ENCODE data around the gene SLC13A3.

SLC13A3 gene, protein sequence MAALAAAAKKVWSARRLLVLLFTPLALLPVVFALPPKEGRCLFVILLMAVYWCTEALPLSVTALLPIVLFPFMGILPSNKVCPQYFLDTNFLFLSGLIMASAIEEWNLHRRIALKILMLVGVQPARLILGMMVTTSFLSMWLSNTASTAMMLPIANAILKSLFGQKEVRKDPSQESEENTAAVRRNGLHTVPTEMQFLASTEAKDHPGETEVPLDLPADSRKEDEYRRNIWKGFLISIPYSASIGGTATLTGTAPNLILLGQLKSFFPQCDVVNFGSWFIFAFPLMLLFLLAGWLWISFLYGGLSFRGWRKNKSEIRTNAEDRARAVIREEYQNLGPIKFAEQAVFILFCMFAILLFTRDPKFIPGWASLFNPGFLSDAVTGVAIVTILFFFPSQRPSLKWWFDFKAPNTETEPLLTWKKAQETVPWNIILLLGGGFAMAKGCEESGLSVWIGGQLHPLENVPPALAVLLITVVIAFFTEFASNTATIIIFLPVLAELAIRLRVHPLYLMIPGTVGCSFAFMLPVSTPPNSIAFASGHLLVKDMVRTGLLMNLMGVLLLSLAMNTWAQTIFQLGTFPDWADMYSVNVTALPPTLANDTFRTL

DNA sequence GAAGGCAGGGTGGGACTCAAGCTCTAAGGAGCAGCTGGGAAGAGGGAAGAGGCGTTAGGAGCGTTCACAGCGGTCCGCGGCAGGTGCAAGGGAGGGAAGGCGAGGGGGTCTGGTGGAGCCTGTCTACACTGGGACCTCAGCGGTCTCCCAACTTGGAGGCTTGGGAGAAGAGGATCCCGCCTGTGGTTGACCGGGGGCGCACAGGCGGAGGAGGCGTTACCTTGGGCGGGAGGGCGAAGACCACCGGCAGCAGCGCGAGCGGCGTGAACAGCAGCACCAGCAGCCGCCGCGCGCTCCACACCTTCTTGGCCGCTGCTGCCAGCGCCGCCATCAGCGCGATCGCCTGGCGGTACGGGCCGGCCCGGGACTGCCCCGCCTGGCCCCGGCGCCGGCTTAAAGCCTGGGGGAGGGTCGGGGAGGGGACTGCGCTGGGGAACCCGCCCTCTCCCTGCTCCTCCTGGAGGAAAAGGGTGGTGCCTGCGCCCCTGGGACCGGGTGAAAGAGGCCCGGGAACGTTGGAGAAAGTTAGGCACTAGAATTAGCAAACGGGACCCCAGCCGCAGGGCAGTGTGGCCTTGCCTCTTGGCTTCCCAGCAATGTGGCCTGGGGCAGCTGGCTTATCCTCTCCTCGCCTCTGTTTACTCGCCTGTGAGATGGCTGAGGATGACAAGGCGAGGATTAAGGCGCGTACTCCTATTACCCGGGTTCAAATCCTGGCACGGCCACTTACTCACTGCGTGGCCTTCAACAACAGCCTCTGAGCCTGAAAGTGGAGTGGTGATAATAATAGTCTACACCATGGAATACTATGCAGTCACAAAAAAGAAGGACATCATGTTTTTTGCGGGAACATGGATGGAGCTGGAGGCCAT lies at the start of gene SLC13A3:
Gene SLC13A3, minus strand, starts transcription at position 369 of the 872 bp plus-strand sequence. Its CDS starts 38 bp downstream, at position 331.
- no peak within 1 kb of the TSS for H3K27ac ChIP-seq
- no peak for DNase-seq (ENCODE audit: low read depth, low spot score)

DNA sequence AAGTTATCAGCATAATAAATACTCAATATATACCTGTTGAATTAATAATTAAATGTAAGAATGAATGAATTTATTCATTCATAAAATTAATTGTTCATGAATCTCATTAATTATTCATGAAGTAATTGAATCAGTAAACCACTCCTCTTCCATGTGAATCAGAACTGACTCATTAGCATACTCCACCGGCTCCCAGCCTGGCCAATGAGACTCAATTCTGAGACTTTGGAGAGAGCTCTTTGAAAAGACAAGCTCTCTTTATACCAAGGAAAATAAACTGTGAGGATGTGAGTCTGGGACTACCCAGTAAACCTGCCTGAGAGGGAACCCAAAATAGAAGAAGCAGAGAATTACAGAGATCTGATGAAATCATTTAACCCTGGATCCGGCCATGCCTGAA lies 49.8 kb upstream of the SLC13A3 start:
- no peak overlapping the region for H3K27ac ChIP-seq

DNA sequence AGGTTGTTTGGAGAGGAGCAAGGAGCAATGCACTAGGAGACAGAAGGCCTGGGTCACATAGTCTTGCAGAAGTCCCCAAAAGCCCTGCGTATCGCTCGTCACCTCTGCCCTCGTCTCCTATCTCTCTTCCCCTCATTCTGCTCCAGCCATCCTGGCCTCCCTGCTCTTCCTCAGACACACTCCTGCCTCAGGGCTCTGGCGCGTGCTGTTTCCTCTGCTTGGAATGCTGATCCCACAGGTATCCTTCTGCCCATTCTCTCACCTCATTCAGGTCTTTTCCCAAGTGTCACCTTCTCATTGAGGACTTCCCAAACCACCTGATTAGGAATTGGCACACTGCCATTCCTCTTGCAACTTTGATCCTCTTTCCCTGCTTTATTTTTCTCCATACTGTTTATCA lies 49.2 kb upstream of the SLC13A3 start:
- DNase-seq (ENCODE audit: low read depth, low spot score): no peak
- H3K27ac ChIP-seq: no peak overlapping the region

More for the DNA sequence above, 49.8 kb upstream of the SLC13A3 start:
- DNase-seq (ENCODE audit: low read depth, low spot score): no peak

DNA sequence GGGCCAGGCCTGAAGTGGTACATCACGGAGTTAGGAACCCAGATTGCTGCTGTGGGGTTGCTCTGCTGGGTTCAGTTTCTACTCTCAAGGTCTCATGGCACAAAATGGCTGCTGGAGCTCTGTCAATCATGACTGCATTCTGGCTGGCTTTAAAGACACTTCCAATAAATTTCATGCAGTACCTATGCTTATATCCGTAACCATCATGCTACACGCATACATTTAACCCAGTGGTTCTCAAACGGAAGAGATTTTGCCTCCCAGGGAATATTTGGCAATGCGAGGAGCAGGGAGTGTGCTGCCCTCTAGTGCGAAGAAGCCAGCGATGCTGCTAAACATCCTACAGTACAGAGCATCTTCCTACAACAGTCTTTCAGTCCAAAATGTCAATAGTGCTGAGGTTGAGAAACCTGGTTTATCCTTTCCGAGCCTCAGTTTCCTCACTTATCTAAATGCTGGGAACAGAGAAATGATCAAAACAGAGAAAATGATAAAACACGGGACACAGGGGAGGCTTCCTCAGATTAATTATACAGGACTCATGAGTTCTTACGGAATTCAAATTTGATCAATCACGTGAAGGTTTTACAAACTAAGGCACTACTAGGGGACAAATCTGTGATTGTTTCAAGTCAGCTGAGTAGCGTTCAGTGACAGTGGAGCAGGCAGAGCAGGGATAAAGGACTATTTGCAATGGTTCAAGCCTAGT lies 48.5 kb upstream of the SLC13A3 start:
- DNase-seq (ENCODE audit: low read depth, low spot score): no peak

DNA sequence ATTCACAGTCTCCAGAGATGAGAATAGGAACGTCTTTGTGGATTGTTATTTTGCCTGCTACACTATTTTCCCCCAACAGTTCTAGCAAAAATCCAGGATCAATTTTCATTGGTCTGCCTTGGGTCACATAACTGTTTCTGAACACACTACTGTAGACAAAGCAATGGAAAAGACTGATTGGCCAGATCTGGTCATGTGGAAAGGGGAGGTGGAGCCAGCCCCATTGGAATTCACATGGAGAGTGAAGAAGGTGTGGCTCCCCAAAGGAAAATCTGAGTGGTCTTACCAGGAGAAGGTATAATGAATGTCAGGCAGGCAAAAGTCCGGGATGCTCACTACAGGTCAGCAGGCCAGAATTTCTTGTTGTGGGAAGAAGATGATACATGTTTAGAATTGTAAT lies 47.5 kb upstream of the SLC13A3 start:
- DNase-seq (ENCODE audit: low read depth, low spot score): no peak
- no peak overlapping the region for H3K27ac ChIP-seq

More for the DNA sequence above, 48.5 kb upstream of the SLC13A3 start:
- H3K27ac ChIP-seq: no peak overlapping the region

DNA sequence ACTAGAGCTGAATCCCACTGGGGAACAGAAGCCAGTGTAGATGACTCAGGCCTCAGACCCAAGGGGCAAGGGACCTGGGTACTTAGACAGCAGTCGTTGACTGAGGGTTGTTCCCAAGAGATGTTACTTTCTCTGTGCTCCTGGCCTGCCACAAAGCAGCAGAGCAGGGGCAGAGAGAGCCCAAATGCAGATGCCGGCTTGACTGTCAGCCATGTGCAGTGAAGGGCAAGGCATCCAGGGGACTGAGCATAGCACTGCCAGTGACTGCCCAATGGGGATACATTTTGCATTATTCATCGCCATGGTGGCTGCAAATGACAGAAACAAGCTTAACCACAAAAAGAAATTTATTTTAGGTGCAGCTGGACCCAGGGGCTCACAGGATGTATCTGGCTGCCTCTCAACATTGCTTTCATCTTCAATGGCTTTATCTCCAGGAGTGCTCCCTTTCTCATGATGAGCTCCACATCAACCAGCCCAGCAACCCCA lies 45.6 kb upstream of the SLC13A3 start:
- no peak for DNase-seq (ENCODE audit: low read depth, low spot score)
- H3K27ac ChIP-seq: no peak overlapping the region

DNA sequence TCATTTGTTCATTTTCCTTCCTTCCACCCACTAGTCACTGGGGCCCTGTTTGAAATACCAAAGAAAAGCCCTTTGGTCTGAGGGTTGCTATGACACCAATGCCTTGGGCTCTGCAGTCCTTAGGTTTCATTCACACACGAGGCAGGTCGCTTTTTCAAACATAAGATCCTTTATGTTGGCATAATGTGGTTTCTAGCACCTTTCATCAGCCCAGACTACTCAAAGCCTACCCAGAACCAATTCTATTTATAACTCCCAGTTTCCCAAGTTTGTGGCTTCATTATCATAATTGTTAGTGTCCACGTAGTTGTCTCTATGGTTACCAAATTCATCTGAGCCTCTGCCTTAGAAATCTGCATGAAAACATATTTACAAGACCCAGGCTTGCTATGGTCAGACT lies 44.6 kb upstream of the SLC13A3 start:
- DNase-seq (ENCODE audit: low read depth, low spot score): no peak
- H3K27ac ChIP-seq: no peak overlapping the region

DNA sequence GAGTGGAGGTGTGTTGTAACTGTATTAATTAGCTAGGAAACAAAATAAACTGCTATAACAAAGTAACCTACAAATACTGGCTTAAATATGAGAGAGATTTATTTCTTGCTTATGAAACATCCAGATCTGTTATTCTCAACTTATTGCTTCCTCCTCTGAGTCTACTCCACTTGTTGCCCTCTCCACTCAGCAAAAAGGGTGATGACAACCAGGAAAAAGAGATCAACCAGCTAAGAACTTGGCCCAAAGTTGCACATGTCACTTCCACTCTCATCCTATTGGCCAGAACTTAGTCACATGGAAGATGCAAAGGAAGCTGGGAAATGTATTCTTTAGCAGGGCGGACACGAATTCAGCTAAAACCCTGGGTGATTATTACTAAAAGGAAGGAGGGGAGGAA lies 43.2 kb upstream of the SLC13A3 start:
- DNase-seq (ENCODE audit: low read depth, low spot score): no peak
- no peak overlapping the region for H3K27ac ChIP-seq

DNA sequence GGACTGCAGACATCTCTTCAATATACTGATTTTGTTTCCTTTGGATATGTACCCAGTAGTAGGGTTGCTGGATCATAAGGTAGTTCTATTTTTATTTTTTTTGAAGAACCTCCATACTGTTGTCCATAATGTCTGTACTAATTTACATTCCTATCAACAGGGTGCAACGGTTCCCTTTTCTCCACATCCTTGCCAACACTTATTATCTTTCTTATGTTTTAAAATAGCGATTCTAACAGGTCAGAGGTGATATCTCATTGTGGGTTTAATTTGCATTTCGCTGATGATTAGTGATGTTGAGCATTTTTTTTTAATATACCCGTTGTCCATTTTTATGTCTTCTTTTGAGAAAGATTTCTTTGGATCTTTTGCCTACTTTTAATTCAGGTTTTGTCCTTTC lies 39.9 kb upstream of the SLC13A3 start:
- no peak for DNase-seq (ENCODE audit: low read depth, low spot score)
- H3K27ac ChIP-seq: no peak overlapping the region

DNA sequence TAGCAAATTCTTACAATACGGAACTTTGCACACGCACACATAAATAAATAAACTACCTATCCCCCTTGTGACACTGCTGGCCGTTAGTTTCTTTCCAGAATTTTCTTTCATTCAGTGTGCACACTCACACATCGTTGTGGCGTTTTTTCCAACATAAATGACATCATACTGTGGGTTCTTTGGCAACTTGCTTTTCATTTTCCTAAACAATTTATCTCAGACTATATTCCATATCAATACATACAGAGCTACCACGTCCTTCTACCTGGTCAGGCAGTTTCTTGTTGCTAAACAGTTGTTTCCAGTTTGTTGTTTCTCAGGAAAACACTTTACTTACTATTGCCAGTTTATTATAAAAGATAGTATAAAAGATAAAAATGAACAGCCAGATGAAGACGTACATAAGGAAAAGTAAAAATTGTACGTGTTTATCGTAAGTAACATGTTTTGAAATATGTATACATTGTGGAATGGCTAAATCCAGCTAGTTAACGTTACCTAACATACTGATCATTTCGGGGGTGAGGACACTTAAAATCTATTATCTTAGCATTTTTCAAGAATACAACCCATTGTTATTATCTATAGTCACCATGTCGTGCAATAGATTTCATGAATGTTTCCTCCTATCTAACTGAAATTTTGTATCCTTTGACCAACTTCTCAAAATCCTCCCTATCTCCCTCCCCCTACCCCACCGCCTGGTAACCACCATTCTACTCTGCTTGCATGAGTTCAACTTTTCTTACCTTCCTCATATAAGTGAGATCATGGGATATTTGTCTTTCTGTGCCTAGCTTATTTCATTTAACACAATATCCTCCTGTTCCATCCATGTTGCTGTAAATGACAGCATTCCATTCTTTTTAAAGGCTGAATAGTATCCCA lies 39.2 kb upstream of the SLC13A3 start:
- no peak for DNase-seq (ENCODE audit: low read depth, low spot score)
- peak overlapping the region; percentile 95 for H3K27ac ChIP-seq

DNA sequence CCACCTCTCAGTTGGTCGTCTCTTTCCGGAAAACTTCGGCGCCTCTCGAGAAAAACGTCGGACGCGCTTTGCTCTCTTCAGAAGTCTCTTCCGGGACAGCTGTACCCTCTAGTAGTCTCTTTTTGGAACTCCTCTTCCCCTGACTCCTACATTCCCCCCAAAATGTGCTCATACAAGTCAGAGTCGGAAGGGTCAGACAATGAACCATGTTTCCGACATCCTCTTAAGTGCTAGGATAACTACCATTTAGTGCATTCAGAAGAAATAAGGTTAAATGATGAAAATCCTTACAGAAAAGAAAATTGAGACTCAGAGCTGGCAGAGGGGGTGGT lies 38.5 kb upstream of the SLC13A3 start:
- peak overlapping the region; percentile 95 for H3K27ac ChIP-seq
- no peak for DNase-seq (ENCODE audit: low read depth, low spot score)

DNA sequence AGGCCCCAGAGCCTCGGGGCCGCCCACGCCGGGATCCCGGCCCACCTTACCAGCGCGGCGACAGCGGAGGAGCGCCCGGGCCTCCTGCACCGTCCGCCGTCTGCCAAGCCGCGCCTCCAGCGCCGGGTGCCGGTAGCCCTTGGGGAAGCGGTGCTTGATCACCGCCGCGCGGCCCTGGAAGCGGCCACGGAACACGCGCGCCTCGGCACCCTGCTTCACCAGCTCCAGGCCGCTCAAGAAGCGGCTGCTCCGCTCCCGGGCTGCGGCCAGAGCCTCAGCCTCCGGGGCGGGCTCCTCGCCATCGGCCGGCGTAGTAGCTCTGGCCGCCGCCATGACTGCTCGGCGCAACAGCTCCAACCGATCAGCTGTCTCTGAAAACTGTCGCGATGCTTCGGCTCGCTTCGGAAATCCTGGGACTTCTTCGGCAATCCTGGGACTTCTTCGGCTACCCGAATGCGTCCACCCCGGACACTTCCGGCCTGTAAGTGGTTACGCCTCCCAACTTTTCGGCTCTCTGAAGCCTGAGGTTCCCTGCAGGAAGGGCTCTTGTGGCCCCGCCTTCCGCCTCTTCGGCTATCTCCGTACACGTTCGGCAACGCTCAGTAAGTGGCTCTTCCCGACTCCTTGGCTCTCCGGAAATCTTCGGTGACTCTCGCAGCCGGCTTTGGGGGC lies 38.0 kb upstream of the SLC13A3 start, which contains the start of gene TP53RK:
Gene TP53RK, minus strand, starts transcription at position 363 of the 672 bp plus-strand sequence. Its CDS starts 30 bp downstream, at position 333.
- DNase-seq (ENCODE audit: low read depth, low spot score): peak; percentile 99
- H3K27ac ChIP-seq: peak within 1 kb of the TSS; percentile 95

DNA sequence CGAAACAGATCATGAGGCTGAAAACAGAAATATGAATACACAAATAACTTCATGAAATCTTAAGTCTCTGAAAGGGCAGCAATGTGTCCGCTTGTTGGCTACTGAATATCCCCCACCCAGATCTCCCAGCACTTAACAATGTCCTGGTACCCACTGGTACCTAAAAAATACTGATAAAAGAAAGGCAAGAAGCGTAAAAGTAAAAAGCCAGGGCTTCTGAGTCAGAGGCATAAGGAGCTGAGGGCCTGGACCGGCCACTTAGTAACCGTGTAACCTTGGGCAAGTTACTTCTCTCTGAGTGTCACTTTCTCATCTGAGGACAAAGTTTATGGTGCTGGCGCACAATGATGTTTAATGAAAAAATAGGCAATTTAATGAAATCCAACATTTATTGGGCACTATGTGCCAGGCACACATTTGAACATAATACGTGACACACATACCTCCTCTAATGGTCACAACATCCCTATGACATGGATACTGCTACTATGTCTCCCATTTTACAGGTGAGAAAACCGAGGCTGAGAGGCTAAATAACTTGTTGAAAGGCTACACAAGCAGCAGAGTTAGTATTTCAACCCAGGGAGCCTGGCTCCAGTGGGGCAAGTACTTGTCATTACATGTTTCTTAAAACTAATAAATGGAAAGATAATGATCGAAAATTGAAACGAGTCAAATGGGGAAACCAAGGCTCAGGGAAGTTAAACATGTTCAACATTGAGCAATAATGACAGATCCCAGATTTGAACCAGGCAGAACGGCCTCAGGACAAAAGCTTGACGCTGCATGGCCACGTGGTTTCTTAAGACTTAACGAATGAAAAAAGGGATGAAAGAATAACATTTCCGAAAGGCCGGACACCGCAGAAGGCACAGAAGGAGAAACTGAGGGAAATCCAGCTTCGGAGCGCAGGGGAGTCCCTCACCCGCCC lies 37.2 kb upstream of the SLC13A3 start:
- DNase-seq (ENCODE audit: low read depth, low spot score): no peak
- peak overlapping the region; percentile 95 for H3K27ac ChIP-seq

DNA sequence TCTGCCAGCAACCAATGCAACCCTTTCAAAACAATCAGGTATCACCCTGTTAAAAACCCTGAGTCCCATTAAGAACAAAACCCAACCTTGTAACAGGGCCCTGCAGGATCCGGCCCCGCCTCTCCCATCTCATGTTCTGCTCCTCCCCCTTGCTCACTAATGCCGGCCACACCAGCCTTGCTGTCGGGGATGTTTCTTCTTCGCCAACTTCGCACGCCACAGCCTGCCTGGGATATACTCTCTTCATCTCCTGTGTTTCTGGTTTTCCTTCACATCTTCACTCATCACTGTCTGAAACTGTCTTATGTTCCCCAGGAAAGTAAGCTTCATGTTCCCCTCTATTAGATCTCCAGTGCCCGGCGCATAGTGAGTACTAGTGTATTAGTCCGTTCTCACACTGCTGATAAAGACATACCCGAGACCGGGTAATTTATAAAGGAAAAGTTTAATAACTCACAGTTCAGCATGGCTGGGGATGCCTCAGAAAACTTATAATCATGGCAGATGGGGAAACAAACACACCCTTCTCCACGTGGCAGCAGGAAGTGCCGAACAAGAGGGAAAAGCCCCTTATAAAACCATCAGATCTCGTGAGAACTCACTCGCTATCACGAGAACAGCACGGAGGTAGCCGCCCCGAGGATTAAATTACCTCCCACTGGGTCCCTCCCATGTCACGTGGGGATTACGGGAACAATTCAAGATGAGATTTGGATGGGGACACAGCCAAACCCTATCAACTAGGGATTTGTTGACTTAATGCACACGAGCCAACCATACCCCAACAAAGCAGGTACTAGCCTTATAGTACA lies 32.9 kb upstream of the SLC13A3 start:
- peak overlapping the region; percentile 70 for H3K27ac ChIP-seq
- no peak for DNase-seq (ENCODE audit: low read depth, low spot score)

DNA sequence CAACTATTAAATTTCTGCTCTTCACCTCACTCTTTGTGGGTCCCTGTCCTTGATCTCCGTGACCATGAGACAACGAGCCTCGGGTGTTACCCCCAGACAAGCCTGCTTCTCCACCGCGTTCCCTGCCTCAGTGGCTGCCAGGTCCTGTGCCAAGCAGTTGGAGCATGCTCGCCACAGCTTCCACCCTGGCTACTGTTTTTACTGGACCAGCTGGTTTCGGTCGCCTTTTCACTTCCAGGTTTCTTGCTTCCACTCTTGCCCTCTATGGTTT lies 32.3 kb upstream of the SLC13A3 start:
- DNase-seq (ENCODE audit: low read depth, low spot score): no peak
- H3K27ac ChIP-seq: peak overlapping the region; percentile 70

DNA sequence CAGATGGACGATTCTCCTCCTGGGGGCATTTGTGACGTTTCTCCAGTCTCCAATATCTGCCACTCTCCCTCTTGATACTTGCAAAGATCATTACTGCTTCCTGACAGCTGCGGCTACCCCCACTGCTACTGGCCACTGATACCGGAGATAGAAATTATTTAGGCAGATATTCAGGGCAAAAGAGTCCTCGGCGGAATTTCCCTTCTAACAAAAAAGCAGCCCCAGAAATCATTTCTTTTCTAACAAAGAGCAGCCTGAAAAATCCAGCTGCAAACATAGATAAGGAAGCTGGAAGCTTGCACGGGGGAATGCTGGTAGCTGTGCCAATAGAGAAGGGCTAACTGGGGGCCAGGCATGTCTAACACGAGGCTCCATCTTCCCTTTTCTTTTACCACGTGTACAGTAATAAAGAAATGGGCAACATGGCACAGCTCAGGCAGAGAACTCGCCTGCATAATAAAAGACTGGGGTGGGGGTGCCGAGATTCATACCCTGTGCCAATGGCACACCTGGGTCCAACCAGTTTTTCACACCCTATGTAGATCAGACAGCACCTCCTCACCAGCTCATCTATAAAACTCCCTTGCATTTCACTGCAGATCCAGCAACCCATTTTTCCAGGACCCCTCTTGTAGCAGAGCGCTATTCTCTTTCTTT lies 31.9 kb upstream of the SLC13A3 start:
- DNase-seq (ENCODE audit: low read depth, low spot score): no peak
- H3K27ac ChIP-seq: peak overlapping the region; percentile 70

Data from epithelial cell of prostate (primary cell).